OCI-LY1 (cell line): ENCODE results near the gene KCNK4.

Source experiments
- H2AFZ ChIP-seq: fragments of 200-600 bp; sonication (generic), shearing (Covaris generic); 2 replicates; pipeline ENCODE4 v1.6.0; 2014; ENCODE audit warnings: antibody characterized with exemption, mild to moderate bottlenecking, low read length
- H3F3A ChIP-seq: fragments of 200-600 bp; sonication (generic), shearing (Covaris generic); 2 replicates; pipeline ENCODE4 v1.6.0; 2014; ENCODE audit warnings: mild to moderate bottlenecking, antibody characterized with exemption, low read length, moderate library complexity; ENCODE audit not compliant: insufficient read depth
- H3K27ac ChIP-seq: fragments of 200-600 bp; sonication (generic); 2 replicates; pipeline ENCODE4 v1.5.1; 2014; ENCODE audit warnings: low read length, mixed run types, mild to moderate bottlenecking, low read depth; ENCODE audit not compliant: poor library complexity, severe bottlenecking
- H3K27me3 ChIP-seq: fragments of 200-600 bp; sonication (generic); 2 replicates; pipeline ENCODE4 v1.6.0; 2014; ENCODE audit warnings: antibody characterized with exemption, mild to moderate bottlenecking, low read length, moderate library complexity; ENCODE audit not compliant: insufficient read depth
- H3K36me3 ChIP-seq: fragments of 200-600 bp; sonication (generic); 2 replicates; pipeline ENCODE4 v1.6.1; 2014; ENCODE audit warnings: mild to moderate bottlenecking, antibody characterized with exemption, low read length, moderate library complexity, mixed read lengths; ENCODE audit not compliant: insufficient read depth
- H3K4me1 ChIP-seq: fragments of 200-600 bp; sonication (generic); 2 replicates; pipeline ENCODE4 v1.5.1; 2014; ENCODE audit warnings: mild to moderate bottlenecking, low read length, moderate library complexity; ENCODE audit not compliant: insufficient read depth, severe bottlenecking
- H3K4me2 ChIP-seq: fragments of 200-600 bp; sonication (generic), shearing (Covaris generic); 2 replicates; pipeline ENCODE4 v1.6.1; 2014; ENCODE audit warnings: low read length
- H3K4me3 ChIP-seq: fragments of 200-600 bp; sonication (generic); 2 replicates; pipeline ENCODE4 v1.5.1; 2014; ENCODE audit warnings: low read length, low read depth, mild to moderate bottlenecking, mixed read lengths; ENCODE audit not compliant: poor library complexity, severe bottlenecking
- H3K79me2 ChIP-seq: fragments of 200-600 bp; shearing (Covaris generic); 2 replicates; pipeline ENCODE4 v1.6.1; 2016; ENCODE audit warnings: mixed run types, low read length, mixed read lengths; ENCODE audit not compliant: insufficient read depth
- H3K9ac ChIP-seq: fragments of 200-600 bp; sonication (generic), shearing (Covaris generic); 2 replicates; pipeline ENCODE4 v1.6.1; 2014; ENCODE audit warnings: mild to moderate bottlenecking, low read length, mixed read lengths
- H3K9me2 ChIP-seq: fragments of 200-600 bp; sonication (generic), shearing (Covaris generic); 2 replicates; pipeline ENCODE4 v1.6.1; 2014; ENCODE audit warnings: low read depth, mild to moderate bottlenecking, low read length, mixed read lengths
- H3K9me3 ChIP-seq: fragments of 200-600 bp; shearing (Covaris generic); 2 replicates; pipeline ENCODE4 v1.6.1; 2014; ENCODE audit warnings: low read length, mixed read lengths
- H4K20me1 ChIP-seq: fragments of 200-600 bp; sonication (generic), shearing (Covaris generic); 2 replicates; pipeline ENCODE4 v1.6.0; 2016; ENCODE audit warnings: mild to moderate bottlenecking, low read length; ENCODE audit not compliant: insufficient read depth
- CTCF ChIP-seq: fragments of 200-600 bp; sonication (generic), shearing (Covaris generic); IDR thresholded peaks from 2 replicates; pipeline ENCODE4 v1.5.1; 2017; ENCODE audit warnings: mild to moderate bottlenecking, antibody characterized with exemption, low read length, moderate library complexity, mixed read lengths
- EZH2 ChIP-seq: fragments of 200-600 bp; sonication (generic), shearing (Covaris generic); IDR thresholded peaks from 2 replicates; pipeline ENCODE4 v1.8.0; 2017; ENCODE audit warnings: borderline replicate concordance, mixed run types, mild to moderate bottlenecking, antibody characterized with exemption, low read length, moderate library complexity, mixed read lengths

Gene KCNK4

DNA sequence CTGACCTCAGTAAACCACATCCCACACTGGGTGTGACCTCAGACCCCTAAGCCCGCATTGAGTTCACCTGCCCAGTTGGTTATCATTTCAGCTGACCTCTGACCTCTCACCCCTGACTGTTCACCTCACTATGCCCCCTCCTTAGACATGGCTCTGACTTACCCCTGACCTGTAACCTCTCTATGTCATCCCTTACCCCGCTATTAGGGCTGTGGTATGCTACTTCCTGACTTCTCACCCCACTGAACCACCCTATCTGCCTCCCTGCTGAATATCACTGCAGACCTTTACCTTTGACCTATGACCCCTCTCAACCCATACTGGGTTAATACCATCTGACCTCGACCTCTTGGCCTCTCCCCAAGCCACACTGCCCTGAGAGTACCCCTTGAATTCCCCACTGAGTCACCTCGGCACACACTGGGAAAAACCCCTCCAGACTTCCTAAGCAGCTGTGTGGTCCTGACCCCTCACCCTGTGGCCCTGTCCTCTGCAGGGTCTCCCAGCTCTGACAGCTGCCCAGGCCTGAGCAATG, 31.5 kb upstream of the KCNK4 start:
- Histone ChIP-seq H4K20me1 (no peaks in the 10 kb centered on the region), H3K79me2 (no peaks in the 10 kb centered on the region), H3F3A (no peaks in the 10 kb centered on the region), H3K36me3 (peaks cover 41% of the 10 kb centered on the region), H3K27me3 (no peaks in the 10 kb centered on the region), H3K9me2 (no peaks in the 10 kb centered on the region), H3K4me3 (no peak overlapping the region), H3K9me3 (no peaks in the 10 kb centered on the region), H3K27ac (no peak overlapping the region), H3K4me1 (no peaks in the 10 kb centered on the region), H3K4me2 (no peak overlapping the region), H3K9ac (no peak overlapping the region), H2AFZ (no peak overlapping the region)
- TF ChIP-seq CTCF: no peak
- TF ChIP-seq EZH2: no peak

DNA sequence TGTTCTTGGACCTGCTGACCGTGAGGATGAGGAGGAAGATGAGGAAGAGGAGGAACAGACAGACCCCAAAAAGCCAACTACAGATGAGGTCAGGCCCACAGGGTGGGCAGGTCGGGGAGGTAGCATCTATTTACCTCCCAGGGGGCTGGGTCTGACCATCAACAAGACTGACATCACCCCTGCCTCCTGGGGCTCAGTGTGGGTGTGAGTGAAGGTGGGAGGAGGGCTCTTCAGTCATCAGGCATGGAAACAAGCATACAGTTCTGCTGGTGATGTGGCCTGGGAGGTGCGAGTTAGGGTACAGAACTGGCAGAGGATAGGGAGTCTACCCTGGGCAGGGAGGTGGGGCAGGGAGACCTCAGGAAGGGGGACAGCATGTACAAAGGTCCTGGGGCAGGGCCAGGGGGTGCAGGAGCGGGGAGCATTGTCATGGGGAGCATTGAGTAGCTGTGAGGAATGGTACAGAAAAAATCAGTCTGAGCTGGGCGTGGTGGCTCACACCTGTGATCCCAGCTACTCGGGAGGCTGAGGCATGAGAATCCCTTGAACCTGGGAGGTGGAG, 30.9 kb upstream of the KCNK4 start:
- no peak overlapping the region for H3K27ac ChIP-seq
- H3K4me3 ChIP-seq: no peak overlapping the region
- H3K36me3 ChIP-seq: peaks cover 37% of the 10 kb centered on the region
- H3K79me2 ChIP-seq: no peaks in the 10 kb centered on the region
- H3K9me2 ChIP-seq: no peaks in the 10 kb centered on the region
- no peaks in the 10 kb centered on the region for H3F3A ChIP-seq
- no peaks in the 10 kb centered on the region for H4K20me1 ChIP-seq
- H2AFZ ChIP-seq: no peak overlapping the region
- H3K4me2 ChIP-seq: no peak overlapping the region
- no peaks in the 10 kb centered on the region for H3K4me1 ChIP-seq
- no peaks in the 10 kb centered on the region for H3K9me3 ChIP-seq
- no peaks in the 10 kb centered on the region for H3K27me3 ChIP-seq
- no peak for TF ChIP-seq EZH2
- no peak for TF ChIP-seq CTCF
- no peak overlapping the region for H3K9ac ChIP-seq

GRCh38 chr11:64261556-64262080, 29.5 kb upstream of the KCNK4 start:
- no peak overlapping the region for H3K27ac ChIP-seq
- H3F3A ChIP-seq: no peaks in the 10 kb centered on the region
- H3K27me3 ChIP-seq: no peaks in the 10 kb centered on the region
- no peaks in the 10 kb centered on the region for H3K9me2 ChIP-seq
- H3K4me1 ChIP-seq: no peaks in the 10 kb centered on the region
- TF ChIP-seq CTCF (no peak), EZH2 (no peak)
- no peaks in the 10 kb centered on the region for H4K20me1 ChIP-seq
- peaks cover 37% of the 10 kb centered on the region for H3K36me3 ChIP-seq
- no peak overlapping the region for H2AFZ ChIP-seq
- no peak overlapping the region for H3K4me2 ChIP-seq
- H3K9me3 ChIP-seq: no peaks in the 10 kb centered on the region
- no peak overlapping the region for H3K9ac ChIP-seq
- H3K4me3 ChIP-seq: no peak overlapping the region
- no peaks in the 10 kb centered on the region for H3K79me2 ChIP-seq
